HG03066 (cell line): Measurements from ENCODE around the gene NCKAP5.

ENCODE experiments used
- ATAC-seq: cut with Tn5 transposase; IDR thresholded peaks from one replicate; pipeline ENCODE4 v1.9.1; 2021; ENCODE audit warnings: low read depth; ENCODE audit not compliant: unreplicated experiment

NCKAP5 gene

GRCh38 chr2:132638313-132639040 lies 929.8 kb downstream of the NCKAP5 start:
- ATAC-seq, result no peak

GRCh38 chr2:132636346-132636745 lies 931.9 kb downstream of the NCKAP5 start:
- no peak for ATAC-seq

- ATAC-seq, result no peak
Measured at GRCh38 chr2:132633635-132634034, 934.6 kb downstream of the NCKAP5 start.

GRCh38 chr2:132632000-132632649 lies 936.1 kb downstream of the NCKAP5 start:
- no peak for ATAC-seq

- ATAC-seq, result no peak
Measured at GRCh38 chr2:132627536-132627935, 940.7 kb downstream of the NCKAP5 start.

- ATAC-seq, result no peak
Measured at GRCh38 chr2:132623096-132623839, 945.0 kb downstream of the NCKAP5 start.
